Hindlimb muscle (tissue), 1 donor: Measurements from ENCODE around the gene VPS13C. TPM values are rescaled to one million over a fixed set of nuclear protein-coding genes. Genes with fewer than 3 reads are reported as not detected.

Experiments used
- DNase-seq: peaks from one replicate; pipeline ENCODE4 v3.0.0-alpha.2; 2013
- polyA plus RNA-seq: library from polyadenylated mRNA; unstranded; fragments of 120-200 nt; gene quantifications from one replicate; pipeline ENCODE4 v1.2.1, GENCODE V29; 2013; ENCODE audit not compliant: insufficient read length

Gene VPS13C
- 28.7 TPM for polyA plus RNA-seq

GRCh38 chr15:62060113-62060895 is at the start of gene VPS13C:
Gene VPS13C, minus strand, starts transcription at chr15:62060447. Its CDS starts 73 bp downstream, at chr15:62060374.
- peak; percentile 96 for DNase-seq

- no peak for DNase-seq
These were observed 49.2 kb upstream of the VPS13C start for GRCh38 chr15:62109437-62109836.

- no peak for DNase-seq
These were observed 48.2 kb upstream of the VPS13C start for GRCh38 chr15:62108411-62108810.

GRCh38 chr15:62107571-62108121 is 47.4 kb upstream of the VPS13C start:
- no peak for DNase-seq

- no peak for DNase-seq
These were observed 45.8 kb upstream of the VPS13C start for GRCh38 chr15:62106096-62106495.

- no peak for DNase-seq
These were observed 45.0 kb upstream of the VPS13C start for GRCh38 chr15:62105266-62105665.

GRCh38 chr15:62104846-62105245 is 44.6 kb upstream of the VPS13C start:
- DNase-seq = no peak

GRCh38 chr15:62104401-62104800 is 44.2 kb upstream of the VPS13C start:
- no peak for DNase-seq

GRCh38 chr15:62103431-62103830 is 43.2 kb upstream of the VPS13C start:
- no peak for DNase-seq

GRCh38 chr15:62099094-62099601 is 38.9 kb upstream of the VPS13C start:
- DNase-seq = no peak

GRCh38 chr15:62094388-62094787 is 34.1 kb upstream of the VPS13C start:
- no peak for DNase-seq

GRCh38 chr15:62093809-62094208 is 33.6 kb upstream of the VPS13C start:
- no peak for DNase-seq

GRCh38 chr15:62090988-62091387 is 30.7 kb upstream of the VPS13C start:
- DNase-seq = no peak

- DNase-seq = no peak
These were observed 29.4 kb upstream of the VPS13C start for GRCh38 chr15:62089616-62090015.

- DNase-seq = no peak
These were observed 28.1 kb upstream of the VPS13C start for GRCh38 chr15:62088353-62088693.

- DNase-seq = no peak
These were observed 27.6 kb upstream of the VPS13C start for GRCh38 chr15:62087671-62088352.

GRCh38 chr15:62085740-62086139 is 25.5 kb upstream of the VPS13C start:
- no peak for DNase-seq

- no peak for DNase-seq
These were observed 23.2 kb upstream of the VPS13C start for GRCh38 chr15:62083194-62084154.

GRCh38 chr15:62079594-62079993 is 19.3 kb upstream of the VPS13C start:
- DNase-seq = no peak

GRCh38 chr15:62075595-62076277 is 15.5 kb upstream of the VPS13C start:
- no peak for DNase-seq

GRCh38 chr15:62071711-62072308 is 11.6 kb upstream of the VPS13C start:
- DNase-seq = no peak
